Activated CD4-positive, alpha-beta T cell treated with anti-CD3 and anti-CD28 coated beads, Interleukin-2, amount 10 ng/mL, durations not matched to agents 24 days and 14 days (primary cell): Measurements from ENCODE around the gene RNF168. TPM values are rescaled to one million over a fixed set of nuclear protein-coding genes. Genes with fewer than 3 reads are reported as not detected.
A peak's percentile ranks its signal among the peaks of the same experiment; 100 is the strongest.
"Not testable (repeated sequence)": the region's sequence is repeated elsewhere in the genome, so short reads cannot be mapped to it uniquely, and the experiment has no call there.

ENCODE experiments used
- DNase-seq: peaks from one replicate; pipeline ENCODE4 v3.0.0; 2022
- H3K27ac Mint-ChIP-seq: one replicate; pipeline ENCODE4 v1.8.0; 2022; ENCODE audit warnings: mild to moderate bottlenecking, mixed read lengths
- H3K27me3 Mint-ChIP-seq: one replicate; pipeline ENCODE4 v1.8.0; 2022; ENCODE audit warnings: mixed read lengths
- H3K36me3 Mint-ChIP-seq: one replicate; pipeline ENCODE4 v1.8.0; 2022; ENCODE audit warnings: low read depth, mild to moderate bottlenecking, mixed read lengths
- H3K4me1 Mint-ChIP-seq: one replicate; pipeline ENCODE4 v1.8.0; 2021; ENCODE audit warnings: mixed read lengths
- H3K4me3 Mint-ChIP-seq: one replicate; pipeline ENCODE4 v1.8.0; 2022; ENCODE audit warnings: mild to moderate bottlenecking, moderate library complexity, mixed read lengths
- H3K9me3 Mint-ChIP-seq: one replicate; pipeline ENCODE4 v1.8.0; 2021; ENCODE audit warnings: mixed read lengths
- intact Hi-C: fragments of 100-400 bp; cut with micrococcal nuclease; formaldehyde crosslinking; loops from one replicate; pipeline ENCODE4 v1.15.1; 2023
- total RNA-seq: library from RNA; stranded (reverse); gene quantifications from 2 replicates; pipeline ENCODE4 v1.2.3, GENCODE V29; 2022

The RNF168 gene
- total RNA-seq, 1 donor from 2014 or later = 32.8 TPM

GRCh38 chr3:196524527-196524926 lies 21.0 kb upstream of the RNF168 start:
- Mint-ChIP-seq H3K9me3 (peaks cover 15% of the 10 kb centered on the region), H3K27me3 (no peaks in the 10 kb centered on the region), H3K36me3 (peaks cover 5% of the 10 kb centered on the region), H3K27ac (no peak overlapping the region), H3K4me1 (peaks cover 9% of the 10 kb centered on the region), H3K4me3 (no peak overlapping the region)
- DNase-seq = no peak
- intact Hi-C loops = no loop called here

GRCh38 chr3:196523841-196524240 lies 20.3 kb upstream of the RNF168 start:
- no peak overlapping the region for H3K27ac Mint-ChIP-seq
- H3K4me3 Mint-ChIP-seq = no peak overlapping the region
- peaks cover 7% of the 10 kb centered on the region for H3K36me3 Mint-ChIP-seq
- no peak for DNase-seq
- H3K9me3 Mint-ChIP-seq = peaks cover 22% of the 10 kb centered on the region
- intact Hi-C loops = no loop called here
- H3K27me3 Mint-ChIP-seq = peaks cover 1% of the 10 kb centered on the region
- peaks cover 8% of the 10 kb centered on the region for H3K4me1 Mint-ChIP-seq

GRCh38 chr3:196521291-196521690 lies 17.7 kb upstream of the RNF168 start:
- H3K36me3 Mint-ChIP-seq, intact Hi-C loops, H3K4me1 Mint-ChIP-seq, H3K27me3 Mint-ChIP-seq, H3K27ac Mint-ChIP-seq, DNase-seq, H3K4me3 Mint-ChIP-seq: not testable (repeated sequence)
- H3K9me3 Mint-ChIP-seq = peaks cover 22% of the 10 kb centered on the region

- Mint-ChIP-seq H3K36me3 (peaks cover 7% of the 10 kb centered on the region), H3K4me3 (no peak overlapping the region), H3K27me3 (peaks cover 1% of the 10 kb centered on the region), H3K27ac (no peak overlapping the region), H3K4me1 (peaks cover 2% of the 10 kb centered on the region), H3K9me3 (peaks cover 21% of the 10 kb centered on the region)
- intact Hi-C loops = loop anchor here (1.0 to 5.0 kb wide), 3 partner anchors 33 to 266 kb away; partner anchors contain the start of gene DYNLT2B
- DNase-seq = peak; percentile 68
Observed at GRCh38 chr3:196519718-196520082, 16.1 kb upstream of the RNF168 start.

GRCh38 chr3:196518966-196519717 lies 15.6 kb upstream of the RNF168 start:
- intact Hi-C loops = loop anchor here (1.0 to 5.0 kb wide), 3 partner anchors 33 to 266 kb away; partner anchors contain the start of gene DYNLT2B
- Mint-ChIP-seq H3K4me3 (no peak overlapping the region), H3K27me3 (peaks cover 1% of the 10 kb centered on the region), H3K9me3 (peaks cover 24% of the 10 kb centered on the region), H3K27ac (no peak overlapping the region), H3K36me3 (peaks cover 9% of the 10 kb centered on the region), H3K4me1 (peaks cover 2% of the 10 kb centered on the region)
- peak; percentile 89 for DNase-seq

GRCh38 chr3:196517919-196518318 lies 14.4 kb upstream of the RNF168 start:
- Mint-ChIP-seq H3K27ac (no peak overlapping the region), H3K4me3 (no peak overlapping the region), H3K9me3 (peaks cover 30% of the 10 kb centered on the region), H3K4me1 (peaks cover 5% of the 10 kb centered on the region), H3K27me3 (peaks cover 5% of the 10 kb centered on the region), H3K36me3 (peaks cover 12% of the 10 kb centered on the region)
- DNase-seq = no peak
- intact Hi-C loops = loop anchor here (5.0 kb wide), 1 partner anchor 201 kb away; the partner anchor contains the start of gene DYNLT2B

- H3K4me1 Mint-ChIP-seq = peaks cover 5% of the 10 kb centered on the region
- peaks cover 12% of the 10 kb centered on the region for H3K36me3 Mint-ChIP-seq
- DNase-seq = no peak
- H3K9me3 Mint-ChIP-seq = peaks cover 30% of the 10 kb centered on the region
- intact Hi-C loops = loop anchor here (5.0 kb wide), 1 partner anchor 200 kb away; the partner anchor contains the start of gene DYNLT2B
- H3K27ac Mint-ChIP-seq = no peak overlapping the region
- H3K27me3 Mint-ChIP-seq = peaks cover 5% of the 10 kb centered on the region
- H3K4me3 Mint-ChIP-seq = no peak overlapping the region
Observed at GRCh38 chr3:196517162-196517800, 13.7 kb upstream of the RNF168 start.

GRCh38 chr3:196514913-196515621 lies 11.5 kb upstream of the RNF168 start, which contains the start of gene SMCO1:
Gene SMCO1, minus strand, starts transcription at chr3:196515346. Its CDS starts 137 bp downstream, at chr3:196515209.
- intact Hi-C loops = loop anchor here (5.0 kb wide), 1 partner anchor 198 kb away; the partner anchor contains the start of gene DYNLT2B
- H3K4me3 Mint-ChIP-seq = no peak within 1 kb of the TSS
- H3K27me3 Mint-ChIP-seq = peaks cover 14% of the 10 kb centered on the region
- H3K4me1 Mint-ChIP-seq = peaks cover 11% of the 10 kb centered on the region
- no peak for DNase-seq
- no peak within 1 kb of the TSS for H3K27ac Mint-ChIP-seq
- H3K9me3 Mint-ChIP-seq = peaks cover 26% of the 10 kb centered on the region
- H3K36me3 Mint-ChIP-seq = peaks cover 9% of the 10 kb centered on the region

GRCh38 chr3:196514350-196514716 lies 10.8 kb upstream of the RNF168 start:
- Mint-ChIP-seq H3K36me3 (peaks cover 9% of the 10 kb centered on the region), H3K27me3 (peaks cover 14% of the 10 kb centered on the region), H3K4me1 (peaks cover 11% of the 10 kb centered on the region), H3K9me3 (peaks cover 24% of the 10 kb centered on the region), H3K4me3 (no peak overlapping the region), H3K27ac (no peak overlapping the region)
- no peak for DNase-seq
- intact Hi-C loops = no loop called here

GRCh38 chr3:196513697-196514349 lies 10.3 kb upstream of the RNF168 start:
- Mint-ChIP-seq H3K27me3 (peaks cover 13% of the 10 kb centered on the region), H3K4me3 (no peak overlapping the region), H3K4me1 (peaks cover 9% of the 10 kb centered on the region), H3K9me3 (peaks cover 19% of the 10 kb centered on the region), H3K27ac (no peak overlapping the region), H3K36me3 (peaks cover 7% of the 10 kb centered on the region)
- no peak for DNase-seq
- intact Hi-C loops = no loop called here

- H3K4me3 Mint-ChIP-seq, intact Hi-C loops, DNase-seq, H3K4me1 Mint-ChIP-seq, H3K36me3 Mint-ChIP-seq: not testable (repeated sequence)
- H3K27ac Mint-ChIP-seq = peak overlapping the region; percentile 62
- H3K9me3 Mint-ChIP-seq = peaks cover 24% of the 10 kb centered on the region
- H3K27me3 Mint-ChIP-seq = peaks cover 13% of the 10 kb centered on the region
Observed at GRCh38 chr3:196511646-196512425, 8.3 kb upstream of the RNF168 start.

GRCh38 chr3:196511108-196511507 lies 7.5 kb upstream of the RNF168 start:
- H3K4me3 Mint-ChIP-seq, intact Hi-C loops, H3K4me1 Mint-ChIP-seq, H3K27ac Mint-ChIP-seq, DNase-seq: not testable (repeated sequence)
- Mint-ChIP-seq H3K27me3 (peaks cover 14% of the 10 kb centered on the region), H3K9me3 (peaks cover 28% of the 10 kb centered on the region), H3K36me3 (peaks cover 13% of the 10 kb centered on the region)

- intact Hi-C loops = no loop called here
- Mint-ChIP-seq H3K27me3 (peaks cover 7% of the 10 kb centered on the region), H3K36me3 (peaks cover 12% of the 10 kb centered on the region), H3K4me1 (peaks cover 13% of the 10 kb centered on the region), H3K9me3 (peaks cover 16% of the 10 kb centered on the region), H3K4me3 (no peak overlapping the region), H3K27ac (no peak overlapping the region)
- no peak for DNase-seq
Observed at GRCh38 chr3:196506687-196507086, 3.1 kb upstream of the RNF168 start.
